HEK293 (cell line): ENCODE data around the gene SECTM1.

ENCODE experiments used
- CTCF ChIA-PET: fragments of 350-600 bp; formaldehyde crosslinking; extraction: SDS; loops from one replicate; lab custom pipeline; 2021; ENCODE audit warnings: antibody characterized with exemption; lab: Yijun Ruan, JAX
- POLR2A ChIA-PET: fragments of 300-600 bp; formaldehyde crosslinking; extraction: SDS; loops from one replicate; lab custom pipeline; 2020; ENCODE audit warnings: antibody characterized with exemption, inconsistent platforms; lab: Yijun Ruan, JAX
- H3K27ac ChIP-seq: fragments of 200-500 bp; sonication (Bioruptor generic); 2 replicates; pipeline ENCODE4 v1.5.1; 2014; ENCODE audit warnings: low read depth, low read length, control low read depth, inconsistent platforms; ENCODE audit errors: extremely low read depth
- H3K36me3 ChIP-seq, 2 experiments: fragments of 200-500 bp in 1 of 2; sonication (Bioruptor generic) in 1 of 2; 1 replicate in 1 of 2; 2 replicates in 1 of 2; pipeline ENCODE4 v1.5.1; 2014 to 2017; ENCODE audit warnings: inconsistent platforms in 2 of 2, low read length in 2 of 2; ENCODE audit not compliant: control insufficient read depth in 2 of 2, insufficient read depth in 1 of 2
- H3K4me1 ChIP-seq: fragments of 200-500 bp; sonication (Bioruptor generic); 2 replicates; pipeline ENCODE4 v1.5.1; 2014; ENCODE audit warnings: mild to moderate bottlenecking, low read length, inconsistent platforms; ENCODE audit not compliant: control insufficient read depth, insufficient read depth
- H3K4me3 ChIP-seq: 2 replicates; pipeline ENCODE4 v1.5.1; 2011; ENCODE audit warnings: low read depth, mild to moderate bottlenecking, control low read depth, low read length, moderate library complexity
- H3K9me3 ChIP-seq: fragments of 200-500 bp; sonication (Bioruptor generic); 2 replicates; pipeline ENCODE4 v1.5.1; 2014; ENCODE audit warnings: low read depth, low read length, inconsistent platforms; ENCODE audit not compliant: control insufficient read depth, insufficient read depth
- EGR2 ChIP-seq: fragments of 450-650 bp; formaldehyde crosslinking; IDR thresholded peaks from 2 replicates; pipeline ENCODE4 v1.5.1; 2016; ENCODE audit warnings: low read depth, missing biosample characterization, missing genetic modification characterization
- HOXA7 ChIP-seq: sonication (generic); formaldehyde crosslinking; IDR thresholded peaks from 2 replicates; pipeline ENCODE4 v1.8.1; 2022; ENCODE audit warnings: missing genetic modification reagents, borderline replicate concordance
- HOXD13 ChIP-seq: sonication (generic); formaldehyde crosslinking; IDR thresholded peaks from 2 replicates; pipeline ENCODE4 v1.8.0; 2022; ENCODE audit warnings: missing genetic modification reagents, borderline replicate concordance
- KLF8 ChIP-seq: fragments of 450-650 bp; formaldehyde crosslinking; IDR thresholded peaks from 2 replicates; pipeline ENCODE4 v1.5.1; 2016; ENCODE audit warnings: missing biosample characterization, missing genetic modification characterization
- OVOL3 ChIP-seq: fragments of 450-650 bp; formaldehyde crosslinking; IDR thresholded peaks from 2 replicates; pipeline ENCODE4 v1.5.1; 2016; ENCODE audit warnings: missing biosample characterization, missing genetic modification characterization
- PBX3 ChIP-seq: sonication (generic); formaldehyde crosslinking; IDR thresholded peaks from 2 replicates; pipeline ENCODE4 v1.8.1; 2022; ENCODE audit warnings: mild to moderate bottlenecking, moderate library complexity, missing genetic modification reagents
- PRDM4 ChIP-seq: fragments of 450-650 bp; formaldehyde crosslinking; IDR thresholded peaks from 2 replicates; pipeline ENCODE4 v1.5.1; 2017; ENCODE audit warnings: missing biosample characterization, missing genetic modification characterization
- ZBTB20 ChIP-seq: fragments of 450-650 bp; formaldehyde crosslinking; IDR thresholded peaks from 2 replicates; pipeline ENCODE4 v1.5.1; 2016; ENCODE audit warnings: missing biosample characterization, missing genetic modification characterization
- ZFHX2 ChIP-seq: fragments of 450-650 bp; formaldehyde crosslinking; conservative IDR thresholded peaks from 2 replicates; pipeline ENCODE4 v1.5.1; 2016; ENCODE audit warnings: missing biosample characterization, missing genetic modification characterization
- ZFP69B ChIP-seq: fragments of 450-650 bp; formaldehyde crosslinking; IDR thresholded peaks from 2 replicates; pipeline ENCODE4 v1.5.1; 2016; ENCODE audit warnings: missing biosample characterization, missing genetic modification characterization
- ZNF112 ChIP-seq: fragments of 450-650 bp; formaldehyde crosslinking; IDR thresholded peaks from 2 replicates; pipeline ENCODE4 v1.5.0; 2017; ENCODE audit warnings: missing biosample characterization, missing genetic modification characterization
- ZNF132 ChIP-seq: fragments of 450-650 bp; formaldehyde crosslinking; IDR thresholded peaks from 2 replicates; pipeline ENCODE4 v1.5.1; 2017; ENCODE audit warnings: missing biosample characterization, missing genetic modification characterization, borderline replicate concordance
- ZNF146 ChIP-seq: fragments of 450-650 bp; formaldehyde crosslinking; IDR thresholded peaks from 2 replicates; pipeline ENCODE4 v1.5.1; 2016; ENCODE audit warnings: missing biosample characterization, missing genetic modification characterization
- ZNF174 ChIP-seq: fragments of 450-650 bp; formaldehyde crosslinking; IDR thresholded peaks from 2 replicates; pipeline ENCODE4 v1.5.0; 2017; ENCODE audit warnings: missing biosample characterization, mild to moderate bottlenecking, missing genetic modification characterization
- ZNF2 ChIP-seq: fragments of 450-650 bp; formaldehyde crosslinking; IDR thresholded peaks from 2 replicates; pipeline ENCODE4 v1.5.1; 2016; ENCODE audit warnings: missing biosample characterization, missing genetic modification characterization
- ZNF324 ChIP-seq: fragments of 450-650 bp; formaldehyde crosslinking; IDR thresholded peaks from 2 replicates; pipeline ENCODE4 v1.5.1; 2016; ENCODE audit warnings: missing biosample characterization, missing genetic modification characterization
- ZNF350 ChIP-seq: fragments of 450-650 bp; formaldehyde crosslinking; IDR thresholded peaks from 2 replicates; pipeline ENCODE4 v1.5.0; 2017; ENCODE audit warnings: missing biosample characterization, mild to moderate bottlenecking, missing genetic modification characterization
- ZNF354C ChIP-seq: fragments of 450-650 bp; formaldehyde crosslinking; IDR thresholded peaks from 2 replicates; pipeline ENCODE4 v1.5.1; 2016; ENCODE audit warnings: missing biosample characterization, missing genetic modification characterization, low read depth, borderline replicate concordance
- ZNF391 ChIP-seq: fragments of 450-650 bp; formaldehyde crosslinking; IDR thresholded peaks from 2 replicates; pipeline ENCODE4 v1.5.1; 2016; ENCODE audit warnings: low read depth, missing biosample characterization, missing genetic modification characterization, borderline replicate concordance
- ZNF514 ChIP-seq: fragments of 450-650 bp; formaldehyde crosslinking; IDR thresholded peaks from 2 replicates; pipeline ENCODE4 v1.5.1; 2016; ENCODE audit warnings: missing biosample characterization, missing genetic modification characterization
- ZNF555 ChIP-seq: fragments of 450-650 bp; formaldehyde crosslinking; conservative IDR thresholded peaks from 2 replicates; pipeline ENCODE4 v1.5.1; 2017; ENCODE audit warnings: missing biosample characterization, mild to moderate bottlenecking, missing genetic modification characterization, inconsistent platforms
- ZNF670 ChIP-seq: fragments of 450-650 bp; formaldehyde crosslinking; IDR thresholded peaks from 2 replicates; pipeline ENCODE4 v1.5.1; 2016; ENCODE audit warnings: missing biosample characterization, missing genetic modification characterization, low read depth
- ZNF843 ChIP-seq: fragments of 450-650 bp; formaldehyde crosslinking; IDR thresholded peaks from 2 replicates; pipeline ENCODE4 v1.5.1; 2016; ENCODE audit warnings: missing biosample characterization, missing genetic modification characterization
- TF ChIP-seq, protein P1 (sequence below): fragments of 450-650 bp; formaldehyde crosslinking; IDR thresholded peaks from 2 replicates; pipeline ENCODE4 v1.5.1; 2016; ENCODE audit warnings: missing biosample characterization, missing genetic modification characterization

The SECTM1 gene

GRCh38 chr17:82317394-82318168, 16.0 kb downstream of the SECTM1 start, which contains the start of gene CD7 (continued):
- TF ChIP-seq PRDM4 (tag by site-specific recombination) (no peak), OVOL3 (tag by site-specific recombination) (no peak), HOXD13 (CRISPR knock-in tag) (no peak), ZNF324 (tag by site-specific recombination) (no peak), ZNF555 (tag by site-specific recombination) (no peak), ZNF391 (tag by site-specific recombination) (no peak), ZNF146 (no peak), ZNF174 (no peak), ZNF843 (no peak), PBX3 (no peak), ZNF132 (tag by site-specific recombination) (no peak), EGR2 (tag by site-specific recombination) (no peak)

DNA sequence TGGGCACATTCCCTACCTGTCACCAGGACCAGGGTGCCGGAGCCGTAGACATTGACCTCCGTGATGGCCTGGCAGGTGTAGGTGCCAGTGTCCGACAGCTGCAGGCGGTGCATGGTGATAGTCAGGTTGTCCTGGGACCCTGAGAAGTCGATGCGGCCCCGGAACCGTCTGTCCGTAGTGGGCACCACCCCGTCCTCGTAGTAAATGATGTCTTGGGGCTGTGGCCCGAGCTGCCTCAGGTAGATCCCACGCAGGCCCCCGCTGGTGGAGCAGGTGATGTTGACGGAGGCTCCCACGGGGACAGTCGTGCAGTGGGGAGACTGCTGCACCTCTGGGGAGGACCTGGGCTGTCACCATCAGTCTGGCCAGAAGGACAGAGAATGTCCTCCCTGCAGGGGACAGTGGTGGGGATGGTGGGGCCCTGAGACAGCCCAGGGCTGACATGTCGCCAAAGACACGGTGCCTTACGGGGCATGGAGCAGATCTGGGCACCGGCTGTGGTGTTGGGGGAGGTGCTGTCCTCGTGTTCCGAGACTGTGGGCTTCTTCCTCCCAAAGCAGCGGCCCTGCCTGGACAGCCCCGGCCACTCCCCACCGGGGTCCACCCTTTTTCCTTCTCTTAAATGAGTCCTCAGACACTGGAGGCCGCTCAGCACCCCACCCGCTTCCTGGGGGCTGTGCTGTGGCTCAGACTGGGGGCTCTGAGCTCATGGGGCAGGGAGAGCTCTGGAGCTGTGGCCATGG, 16.7 kb downstream of the SECTM1 start:
- no peaks in the 10 kb centered on the region for H3K9me3 ChIP-seq
- no peaks in the 10 kb centered on the region; the same call in 1 of the 2 replicates for H3K4me1 ChIP-seq
- H3K4me3 ChIP-seq = no peak overlapping the region
- H3K36me3 ChIP-seq = no peaks in the 10 kb centered on the region
- TF ChIP-seq ZNF514 (no peak), ZNF112 (tag by site-specific recombination) (no peak), HOXA7 (CRISPR knock-in tag) (no peak), ZNF324 (tag by site-specific recombination) (no peak), ZFP69B (tag by site-specific recombination) (no peak), ZNF354C (tag by site-specific recombination) (no peak), ZFHX2 (tag by site-specific recombination) (no peak), ZBTB20 (tag by site-specific recombination) (no peak), ZNF2 (tag by site-specific recombination) (no peak), ZNF670 (tag by site-specific recombination) (no peak), ZNF350 (tag by site-specific recombination) (no peak), KLF8 (tag by site-specific recombination) (no peak)
- TF ChIP-seq, protein P1, sequence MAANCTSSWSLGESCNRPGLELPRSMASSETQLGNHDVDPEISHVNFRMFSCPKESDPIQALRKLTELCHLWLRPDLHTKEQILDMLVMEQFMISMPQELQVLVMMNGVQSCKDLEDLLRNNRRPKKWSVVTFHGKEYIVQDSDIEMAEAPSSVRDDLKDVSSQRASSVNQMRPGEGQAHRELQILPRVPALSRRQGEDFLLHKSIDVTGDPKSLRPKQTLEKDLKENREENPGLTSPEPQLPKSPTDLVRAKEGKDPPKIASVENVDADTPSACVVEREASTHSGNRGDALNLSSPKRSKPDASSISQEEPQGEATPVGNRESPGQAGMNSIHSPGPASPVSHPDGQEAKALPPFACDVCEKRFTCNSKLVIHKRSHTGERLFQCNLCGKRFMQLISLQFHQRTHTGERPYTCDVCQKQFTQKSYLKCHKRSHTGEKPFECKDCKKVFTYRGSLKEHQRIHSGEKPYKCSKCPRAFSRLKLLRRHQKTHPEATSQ = no peak
- H3K27ac ChIP-seq = no peak overlapping the region
- CTCF ChIA-PET = interaction anchor here (0.5 to 0.8 kb wide), 2 partner anchors 31 to 80 kb away, joined by 3 to 5 read pairs; no protein-coding TSS in a partner anchor
- POLR2A ChIA-PET = interaction anchor here (0.6 to 0.8 kb wide), 2 partner anchors 24 to 437 kb away, joined by 3 read pairs; no protein-coding TSS in a partner anchor
